HG02571 (cell line): ENCODE results near the gene SLC25A47.
A peak's percentile ranks its signal among the peaks of the same experiment; 100 is the strongest.
"Not testable (repeated sequence)": the region's sequence is repeated elsewhere in the genome, so short reads cannot be mapped to it uniquely, and the experiment has no call there.

Experiments used
- ATAC-seq: cut with Tn5 transposase; IDR thresholded peaks from one replicate; pipeline ENCODE4 v1.9.1; 2021; ENCODE audit warnings: mild to moderate bottlenecking, moderate library complexity; ENCODE audit not compliant: unreplicated experiment

The SLC25A47 gene

GRCh38 chr14:100323121-100323941 lies at the start of gene SLC25A47:
Gene SLC25A47, plus strand, starts transcription at chr14:100323339. Its CDS starts 76 bp downstream, at chr14:100323415.
- ATAC-seq, result no peak

- no peak for ATAC-seq
These were observed 48.9 kb upstream of the SLC25A47 start for GRCh38 chr14:100274250-100274649.

GRCh38 chr14:100275214-100275613 lies 47.9 kb upstream of the SLC25A47 start:
- no peak for ATAC-seq

GRCh38 chr14:100278702-100279101 lies 44.4 kb upstream of the SLC25A47 start:
- ATAC-seq, result no peak

GRCh38 chr14:100279133-100279532 lies 44.0 kb upstream of the SLC25A47 start:
- ATAC-seq, result no peak

- no peak for ATAC-seq
These were observed 43.6 kb upstream of the SLC25A47 start for GRCh38 chr14:100279563-100279962.

GRCh38 chr14:100281286-100282082 lies 41.7 kb upstream of the SLC25A47 start:
- no peak for ATAC-seq

GRCh38 chr14:100282083-100282350 lies 41.1 kb upstream of the SLC25A47 start:
- ATAC-seq, result no peak

GRCh38 chr14:100282766-100283419 lies 40.2 kb upstream of the SLC25A47 start:
- no peak for ATAC-seq

GRCh38 chr14:100283436-100283835 lies 39.7 kb upstream of the SLC25A47 start:
- not testable (repeated sequence) for ATAC-seq

GRCh38 chr14:100283984-100284881 lies 38.9 kb upstream of the SLC25A47 start:
- ATAC-seq, result no peak

- peak; percentile 80 for ATAC-seq
These were observed 37.9 kb upstream of the SLC25A47 start for GRCh38 chr14:100285021-100285912.

GRCh38 chr14:100285913-100286400 lies 37.2 kb upstream of the SLC25A47 start:
- ATAC-seq, result no peak

- ATAC-seq, result no peak
These were observed 36.5 kb upstream of the SLC25A47 start for GRCh38 chr14:100286484-100287191.

- no peak for ATAC-seq
These were observed 35.7 kb upstream of the SLC25A47 start for GRCh38 chr14:100287202-100287997.

- ATAC-seq, result not testable (repeated sequence)
These were observed 35.2 kb upstream of the SLC25A47 start for GRCh38 chr14:100287998-100288295.

- ATAC-seq, result no peak
These were observed 34.6 kb upstream of the SLC25A47 start for GRCh38 chr14:100288382-100289185.
